Measurements from ENCODE around the gene SH3BP2. TPM values are rescaled to one million over a fixed set of nuclear protein-coding genes. Genes with fewer than 3 reads are reported as not detected.
A peak's percentile ranks its signal among the peaks of the same experiment; 100 is the strongest.

SH3BP2 gene
- total RNA-seq, 2 donors from 2014 or later, result 56.0 to 61.7 TPM

- no peak for TF ChIP-seq CTCF (IDR thresholded peaks at IDR 0.05)
- peak; percentile 64 for ATAC-seq (ENCODE audit: insufficient number of reproducible peaks, low FRiP score, low read depth)
- Histone ChIP-seq H3K27ac (peak overlapping the region in 1 of 2 donors; percentile 43), H3K4me1 (ENCODE audit: control insufficient read depth in 1 of 2, low read depth in 2 of 2) (peaks cover 0 to 15% of the 10 kb centered on the region in 2 donors), H3K36me3 (peaks cover 45% of the 10 kb centered on the region), H3K4me3 (no peak overlapping the region), H3K27me3 (replicated peaks; ENCODE audit: insufficient read depth) (no peaks in the 10 kb centered on the region), H3K9me3 (no peaks in the 10 kb centered on the region)
- DNase-seq (ENCODE audit: low spot score), result peak; percentile 39
These were observed 46.7 kb upstream of the SH3BP2 start for GRCh38 chr4:2745981-2746806.

GRCh38 chr4:2746891-2747695 is 45.8 kb upstream of the SH3BP2 start:
- H3K27me3 ChIP-seq (replicated peaks; ENCODE audit: insufficient read depth), result no peaks in the 10 kb centered on the region
- no peaks in the 10 kb centered on the region for H3K9me3 ChIP-seq
- H3K4me1 ChIP-seq (ENCODE audit: control insufficient read depth in 1 of 2, low read depth in 2 of 2), result peaks cover 0 to 12% of the 10 kb centered on the region in 2 donors
- H3K27ac ChIP-seq, result peak overlapping the region in 1 of 2 donors; percentile 43
- peaks cover 45% of the 10 kb centered on the region for H3K36me3 ChIP-seq
- no peak overlapping the region for H3K4me3 ChIP-seq
- DNase-seq (ENCODE audit: low spot score) (no peak), ATAC-seq (ENCODE audit: insufficient number of reproducible peaks, low FRiP score, low read depth) (no peak)
- no peak for TF ChIP-seq CTCF (IDR thresholded peaks at IDR 0.05)

- Histone ChIP-seq H3K9me3 (no peaks in the 10 kb centered on the region), H3K4me3 (no peak overlapping the region), H3K27ac (no peak overlapping the region), H3K27me3 (replicated peaks; ENCODE audit: insufficient read depth) (no peaks in the 10 kb centered on the region), H3K4me1 (ENCODE audit: control insufficient read depth in 1 of 2, low read depth in 2 of 2) (peaks cover 8 to 24% of the 10 kb centered on the region in 2 donors), H3K36me3 (peaks cover 12% of the 10 kb centered on the region)
- no peak for DNase-seq (ENCODE audit: low spot score)
- no peak for TF ChIP-seq CTCF (IDR thresholded peaks at IDR 0.05)
- ATAC-seq (ENCODE audit: insufficient number of reproducible peaks, low FRiP score, low read depth), result no peak
These were observed 41.9 kb upstream of the SH3BP2 start for GRCh38 chr4:2750719-2751605.

GRCh38 chr4:2753436-2753835 is 39.4 kb upstream of the SH3BP2 start:
- no peak for ATAC-seq (ENCODE audit: insufficient number of reproducible peaks, low FRiP score, low read depth)

More at GRCh38 chr4:2753436-2753835, 39.4 kb upstream of the SH3BP2 start:
- DNase-seq (ENCODE audit: low spot score), result no peak
- Histone ChIP-seq H3K36me3 (no peaks in the 10 kb centered on the region), H3K27ac (no peak overlapping the region), H3K27me3 (replicated peaks; ENCODE audit: insufficient read depth) (no peaks in the 10 kb centered on the region), H3K9me3 (no peaks in the 10 kb centered on the region), H3K4me3 (no peak overlapping the region), H3K4me1 (ENCODE audit: control insufficient read depth in 1 of 2, low read depth in 2 of 2) (peaks cover 8 to 12% of the 10 kb centered on the region in 2 donors)
- TF ChIP-seq CTCF (IDR thresholded peaks at IDR 0.05), result no peak

Measured in thoracic aorta (tissue), 2 donors.